Activated T-cell treated with anti-CD3 and anti-CD28 coated beads, Interleukin-2, amount 50 U/mL, for 4 hours (primary cell): ENCODE results near the gene MAST4. TPM values are rescaled to one million over a fixed set of nuclear protein-coding genes. Genes with fewer than 3 reads are reported as not detected.

Source experiments
- ATAC-seq, 2 donors: fragments of 200-7000 bp; cut with Tn5 transposase; one replicate each; pipeline ENCODE4 v1.10.0; 2021
- DNase-seq: peaks from one replicate; pipeline ENCODE4 v3.0.0-alpha.2; 2020
- H3K27me3 Mint-ChIP-seq: one replicate; pipeline ENCODE4 v1.8.0; 2021; ENCODE audit warnings: low read depth, mixed read lengths
- H3K36me3 Mint-ChIP-seq: one replicate; pipeline ENCODE4 v1.8.0; 2022; ENCODE audit warnings: mixed read lengths; ENCODE audit not compliant: insufficient read depth
- H3K4me1 Mint-ChIP-seq: one replicate; pipeline ENCODE4 v1.8.0; 2021; ENCODE audit warnings: low read depth, mixed read lengths
- H3K4me3 Mint-ChIP-seq: one replicate; pipeline ENCODE4 v1.8.0; 2021; ENCODE audit warnings: mild to moderate bottlenecking, moderate library complexity, mixed read lengths
- H3K9me3 Mint-ChIP-seq: one replicate; pipeline ENCODE4 v1.8.0; 2021; ENCODE audit warnings: mixed read lengths
- total RNA-seq, 3 donors: library from RNA; stranded (reverse); gene quantifications; one replicate each; pipeline ENCODE4 v1.2.1, GENCODE V29; 2021

Gene MAST4
- total RNA-seq, 3 donors from 2014 or later, result 9.5 to 16.5 (median 15.5) TPM

GRCh38 chr5:66717455-66718373 lies 121.5 kb downstream of the MAST4 start:
- H3K9me3 Mint-ChIP-seq, result peaks cover 3% of the 10 kb centered on the region
- no peak for ATAC-seq
- peaks cover 8% of the 10 kb centered on the region for H3K27me3 Mint-ChIP-seq
- H3K36me3 Mint-ChIP-seq, result no peaks in the 10 kb centered on the region
- H3K4me3 Mint-ChIP-seq, result no peak overlapping the region
- DNase-seq, result no peak
- no peaks in the 10 kb centered on the region for H3K4me1 Mint-ChIP-seq

- H3K36me3 Mint-ChIP-seq, result no peaks in the 10 kb centered on the region
- peaks cover 8% of the 10 kb centered on the region for H3K27me3 Mint-ChIP-seq
- H3K4me3 Mint-ChIP-seq, result no peak overlapping the region
These were observed 122.3 kb downstream of the MAST4 start for GRCh38 chr5:66718374-66719002.

GRCh38 chr5:66720780-66721179 lies 124.6 kb downstream of the MAST4 start:
- H3K9me3 Mint-ChIP-seq, result no peaks in the 10 kb centered on the region
- DNase-seq (no peak), ATAC-seq (no peak)
- no peaks in the 10 kb centered on the region for H3K36me3 Mint-ChIP-seq
- no peak overlapping the region for H3K4me3 Mint-ChIP-seq
- H3K27me3 Mint-ChIP-seq, result peaks cover 8% of the 10 kb centered on the region
- H3K4me1 Mint-ChIP-seq, result no peaks in the 10 kb centered on the region

More at GRCh38 chr5:66718374-66719002, 122.3 kb downstream of the MAST4 start:
- Mint-ChIP-seq H3K9me3 (no peaks in the 10 kb centered on the region), H3K4me1 (no peaks in the 10 kb centered on the region)
- DNase-seq (no peak), ATAC-seq (no peak)

GRCh38 chr5:66722686-66723085 lies 126.5 kb downstream of the MAST4 start:
- H3K9me3 Mint-ChIP-seq, result no peaks in the 10 kb centered on the region
- no peak for DNase-seq
- H3K4me3 Mint-ChIP-seq, result no peak overlapping the region
- peaks cover 9% of the 10 kb centered on the region for H3K27me3 Mint-ChIP-seq
- H3K36me3 Mint-ChIP-seq, result no peaks in the 10 kb centered on the region
- no peak for ATAC-seq
- H3K4me1 Mint-ChIP-seq, result no peaks in the 10 kb centered on the region

- H3K36me3 Mint-ChIP-seq, result no peaks in the 10 kb centered on the region
These were observed 128.4 kb downstream of the MAST4 start for GRCh38 chr5:66724349-66725139.

GRCh38 chr5:66727630-66728029 lies 131.4 kb downstream of the MAST4 start:
- ATAC-seq (no peak), DNase-seq (no peak)
- Mint-ChIP-seq H3K9me3 (no peaks in the 10 kb centered on the region), H3K4me1 (no peaks in the 10 kb centered on the region), H3K27me3 (peaks cover 4% of the 10 kb centered on the region), H3K4me3 (no peak overlapping the region), H3K36me3 (no peaks in the 10 kb centered on the region)

More at GRCh38 chr5:66724349-66725139, 128.4 kb downstream of the MAST4 start:
- no peaks in the 10 kb centered on the region for H3K4me1 Mint-ChIP-seq
- no peaks in the 10 kb centered on the region for H3K9me3 Mint-ChIP-seq
- DNase-seq, result no peak
- no peak for ATAC-seq
- peaks cover 12% of the 10 kb centered on the region for H3K27me3 Mint-ChIP-seq
- no peak overlapping the region for H3K4me3 Mint-ChIP-seq

- H3K4me3 Mint-ChIP-seq, result no peak overlapping the region
- ATAC-seq (no peak), DNase-seq (no peak)
- H3K36me3 Mint-ChIP-seq, result no peaks in the 10 kb centered on the region
- H3K9me3 Mint-ChIP-seq, result no peaks in the 10 kb centered on the region
- H3K27me3 Mint-ChIP-seq, result peaks cover 4% of the 10 kb centered on the region
- H3K4me1 Mint-ChIP-seq, result no peaks in the 10 kb centered on the region
These were observed 131.9 kb downstream of the MAST4 start for GRCh38 chr5:66728049-66728448.

GRCh38 chr5:66737096-66737495 lies 140.9 kb downstream of the MAST4 start:
- H3K27me3 Mint-ChIP-seq, result peaks cover 9% of the 10 kb centered on the region
- no peaks in the 10 kb centered on the region for H3K36me3 Mint-ChIP-seq
- no peaks in the 10 kb centered on the region for H3K9me3 Mint-ChIP-seq
- no peak for DNase-seq
- H3K4me3 Mint-ChIP-seq, result no peak overlapping the region
- ATAC-seq, result no peak
- H3K4me1 Mint-ChIP-seq, result no peaks in the 10 kb centered on the region

- H3K4me3 Mint-ChIP-seq, result no peak overlapping the region
- no peaks in the 10 kb centered on the region for H3K36me3 Mint-ChIP-seq
- DNase-seq (no peak), ATAC-seq (no peak)
- no peaks in the 10 kb centered on the region for H3K9me3 Mint-ChIP-seq
- peaks cover 11% of the 10 kb centered on the region for H3K27me3 Mint-ChIP-seq
- H3K4me1 Mint-ChIP-seq, result no peaks in the 10 kb centered on the region
These were observed 141.9 kb downstream of the MAST4 start for GRCh38 chr5:66738136-66738535.

GRCh38 chr5:66739021-66739420 lies 142.8 kb downstream of the MAST4 start:
- no peak overlapping the region for H3K4me3 Mint-ChIP-seq
- no peaks in the 10 kb centered on the region for H3K36me3 Mint-ChIP-seq
- no peaks in the 10 kb centered on the region for H3K9me3 Mint-ChIP-seq
- DNase-seq (no peak), ATAC-seq (no peak)
- peaks cover 13% of the 10 kb centered on the region for H3K27me3 Mint-ChIP-seq
- H3K4me1 Mint-ChIP-seq, result no peaks in the 10 kb centered on the region

GRCh38 chr5:66739951-66740350 lies 143.8 kb downstream of the MAST4 start:
- no peaks in the 10 kb centered on the region for H3K9me3 Mint-ChIP-seq
- H3K4me3 Mint-ChIP-seq, result no peak overlapping the region
- no peaks in the 10 kb centered on the region for H3K4me1 Mint-ChIP-seq
- H3K27me3 Mint-ChIP-seq, result peaks cover 12% of the 10 kb centered on the region
- DNase-seq (no peak), ATAC-seq (no peak)
- H3K36me3 Mint-ChIP-seq, result no peaks in the 10 kb centered on the region

- Mint-ChIP-seq H3K4me3 (no peak overlapping the region), H3K4me1 (no peaks in the 10 kb centered on the region), H3K36me3 (no peaks in the 10 kb centered on the region), H3K27me3 (peaks cover 8% of the 10 kb centered on the region), H3K9me3 (no peaks in the 10 kb centered on the region)
- DNase-seq (no peak), ATAC-seq (no peak)
These were observed 145.2 kb downstream of the MAST4 start for GRCh38 chr5:66741394-66741793.

- Mint-ChIP-seq H3K4me3 (no peak overlapping the region), H3K4me1 (no peaks in the 10 kb centered on the region), H3K27me3 (peaks cover 7% of the 10 kb centered on the region), H3K9me3 (no peaks in the 10 kb centered on the region), H3K36me3 (no peaks in the 10 kb centered on the region)
- DNase-seq (no peak), ATAC-seq (no peak)
These were observed 146.1 kb downstream of the MAST4 start for GRCh38 chr5:66742083-66742895.

GRCh38 chr5:66742896-66743247 lies 146.7 kb downstream of the MAST4 start:
- H3K36me3 Mint-ChIP-seq, result no peaks in the 10 kb centered on the region
- no peak overlapping the region for H3K4me3 Mint-ChIP-seq
- ATAC-seq (no peak), DNase-seq (no peak)
- peaks cover 7% of the 10 kb centered on the region for H3K27me3 Mint-ChIP-seq
- H3K9me3 Mint-ChIP-seq, result no peaks in the 10 kb centered on the region
- H3K4me1 Mint-ChIP-seq, result no peaks in the 10 kb centered on the region
